Activated CD4-positive, alpha-beta T cell treated with anti-CD3 and anti-CD28 coated beads for 36 hours (primary cell): Measurements from ENCODE around the gene TECR. TPM values are rescaled to one million over a fixed set of nuclear protein-coding genes. Genes with fewer than 3 reads are reported as not detected.

ENCODE experiments used
- ATAC-seq: fragments of 200-7000 bp; cut with Tn5 transposase; one replicate; pipeline ENCODE4 v1.10.0; 2021; ENCODE audit warnings: mild to moderate bottlenecking, moderate library complexity
- CTCF ChIA-PET: fragments of 350-600 bp; sonication (Branson Sonifier 250); formaldehyde crosslinking; loops from one replicate; lab custom pipeline; 2021; ENCODE audit warnings: antibody characterized with exemption; lab: Charles Lee
- POLR2A ChIA-PET: fragments of 350-600 bp; sonication (Branson Sonifier 250); formaldehyde crosslinking; loops from one replicate; lab custom pipeline; 2021; ENCODE audit warnings: antibody characterized with exemption, inconsistent platforms; lab: Charles Lee
- DNase-seq: peaks from one replicate; pipeline ENCODE4 v3.0.0-alpha.2; 2020
- H3K27ac Mint-ChIP-seq: one replicate; pipeline ENCODE4 v1.8.0; 2021; ENCODE audit warnings: mixed read lengths
- H3K27me3 Mint-ChIP-seq: one replicate; pipeline ENCODE4 v1.8.0; 2021; ENCODE audit warnings: mixed read lengths
- H3K36me3 Mint-ChIP-seq: one replicate; pipeline ENCODE4 v1.8.0; 2021; ENCODE audit warnings: low read depth, mixed read lengths
- H3K4me1 Mint-ChIP-seq: one replicate; pipeline ENCODE4 v1.8.0; 2021; ENCODE audit warnings: mixed read lengths
- H3K4me3 Mint-ChIP-seq: one replicate; pipeline ENCODE4 v1.8.0; 2021; ENCODE audit warnings: mild to moderate bottlenecking, moderate library complexity, mixed read lengths
- H3K9me3 Mint-ChIP-seq: one replicate; pipeline ENCODE4 v1.8.0; 2021; ENCODE audit warnings: low read depth, mixed read lengths
- intact Hi-C, 2 experiments: fragments of 100-400 bp; cut with DNase I in 1 of 2; cut with micrococcal nuclease in 1 of 2; formaldehyde crosslinking; loops; one replicate each; pipeline versions ENCODE4 v1.14.2 to v1.15.1; 2022 to 2024; cut with DNase I, micrococcal nuclease
- total RNA-seq, 2 experiments: library from RNA; stranded (reverse); gene quantifications; one replicate each; pipeline ENCODE4 v1.2.3, GENCODE V29; 2021

Gene TECR
- total RNA-seq, 2 experiments from 2014 or later = 106 to 145 TPM

- no peaks in the 10 kb centered on the region for H3K9me3 Mint-ChIP-seq
- peak overlapping the region; percentile 76 for H3K27ac Mint-ChIP-seq
- ChIA-PET CTCF (interaction anchor here (0.6 to 1.5 kb wide), 5 partner anchors 15 to 1750 kb away, joined by 3 read pairs; no protein-coding TSS in a partner anchor), POLR2A (interaction anchor here (2.1 kb wide), 1 partner anchor 8 kb away, joined by 12 read pairs; the partner anchor contains the start of gene DNAJB1)
- DNase-seq (peak; percentile 53), ATAC-seq (peak; percentile 15)
- H3K4me1 Mint-ChIP-seq = peaks cover 62% of the 10 kb centered on the region
- H3K36me3 Mint-ChIP-seq = peaks cover 22% of the 10 kb centered on the region
- no peaks in the 10 kb centered on the region for H3K27me3 Mint-ChIP-seq
- no peak overlapping the region for H3K4me3 Mint-ChIP-seq
- intact Hi-C loops = loop anchor here in 1 of 2 experiments (10.0 kb wide), 1 partner anchor 1566 kb away; the partner anchor contains the start of gene RAD23A
These were observed 18.8 kb upstream of the TECR start for GRCh38 chr19:14510311-14511228.

- Mint-ChIP-seq H3K27me3 (no peaks in the 10 kb centered on the region), H3K9me3 (no peaks in the 10 kb centered on the region), H3K4me3 (no peak overlapping the region), H3K4me1 (peaks cover 62% of the 10 kb centered on the region), H3K27ac (peak overlapping the region; percentile 76), H3K36me3 (peaks cover 29% of the 10 kb centered on the region)
- POLR2A ChIA-PET = no interaction called here
- DNase-seq (no peak), ATAC-seq (no peak)
- CTCF ChIA-PET = no interaction called here
- intact Hi-C loops = loop anchor here in 1 of 2 experiments (10.0 kb wide), 1 partner anchor 1566 kb away; the partner anchor contains the start of gene RAD23A
These were observed 18.2 kb upstream of the TECR start for GRCh38 chr19:14511229-14511593.

DNA sequence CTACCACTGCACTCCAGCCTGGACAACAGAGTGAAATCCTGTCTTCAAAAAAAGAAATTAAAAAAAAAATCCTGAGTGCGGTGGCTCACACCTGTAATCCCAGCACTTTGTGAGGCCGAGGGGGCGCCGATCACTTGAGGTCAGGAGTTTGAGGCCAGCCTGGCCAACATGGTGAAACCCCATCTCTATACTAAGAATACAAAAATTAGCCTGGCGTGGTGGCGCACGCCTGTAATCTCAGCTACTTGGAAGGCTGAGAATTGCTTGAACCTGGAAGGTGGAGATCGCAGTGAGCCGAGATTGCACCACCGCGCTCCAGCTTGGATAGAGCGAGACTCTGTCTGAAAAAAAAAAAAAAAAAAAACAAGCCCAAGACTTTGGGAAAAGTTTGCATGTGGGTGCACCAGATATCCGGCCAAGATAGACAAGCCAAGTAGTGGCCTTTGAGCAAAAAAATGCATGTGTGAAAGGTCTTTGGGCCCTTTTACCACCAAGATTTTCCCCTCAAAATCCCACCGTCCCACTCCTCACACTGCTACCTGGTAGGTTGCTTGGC lies 16.9 kb upstream of the TECR start:
- Mint-ChIP-seq H3K4me3 (no peak overlapping the region), H3K4me1 (peaks cover 55% of the 10 kb centered on the region), H3K36me3 (peaks cover 41% of the 10 kb centered on the region), H3K27ac (no peak overlapping the region), H3K27me3 (no peaks in the 10 kb centered on the region), H3K9me3 (no peaks in the 10 kb centered on the region)
- intact Hi-C loops = loop anchor here in 1 of 2 experiments (10.0 kb wide), 1 partner anchor 1568 kb away; the partner anchor contains the start of gene RAD23A
- no peak for ATAC-seq
- DNase-seq = no peak
- ChIA-PET CTCF (interaction anchor here (0.6 to 0.9 kb wide), 4 partner anchors 9 to 856 kb away, joined by 3 to 4 read pairs (median 3); no protein-coding TSS in a partner anchor), POLR2A (no interaction called here)

DNA sequence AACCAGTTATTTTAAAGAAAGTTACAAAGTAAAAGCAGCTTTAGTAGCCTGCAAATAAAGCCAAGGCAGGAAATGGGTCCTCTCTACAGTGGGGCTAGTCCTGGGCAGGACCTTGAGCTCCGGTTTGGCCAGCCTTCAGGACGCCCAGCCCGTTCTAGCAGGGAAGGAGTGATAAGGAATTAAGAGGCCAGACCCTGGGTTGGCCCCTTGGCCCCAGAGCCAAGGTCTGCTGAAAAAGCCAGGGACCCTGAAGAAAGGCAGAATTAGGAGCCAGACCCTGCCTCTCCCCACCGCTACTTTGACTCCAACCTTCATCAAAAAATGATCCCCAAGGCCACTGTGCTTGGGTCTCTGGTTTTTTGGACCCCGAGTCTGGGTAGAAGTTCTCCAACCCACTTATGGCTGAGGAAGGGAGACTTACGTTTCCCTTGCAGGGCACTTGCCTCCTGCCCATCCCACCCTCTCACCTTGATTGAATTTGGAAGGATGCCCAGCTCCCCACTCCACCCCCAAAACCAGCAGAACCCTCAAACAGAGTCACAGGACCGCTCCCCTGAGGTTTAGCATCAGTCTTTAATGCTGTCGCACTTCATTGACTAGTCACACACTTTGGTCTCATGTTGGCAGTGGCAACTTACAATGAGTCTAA lies 15.1 kb upstream of the TECR start:
- H3K9me3 Mint-ChIP-seq = no peaks in the 10 kb centered on the region
- H3K4me1 Mint-ChIP-seq = peaks cover 49% of the 10 kb centered on the region
- peak overlapping the region; percentile 94 for H3K4me3 Mint-ChIP-seq
- intact Hi-C loops = loop anchor here in 1 of 2 experiments (10.0 kb wide), 1 partner anchor 1570 kb away; the partner anchor contains the start of gene RAD23A
- DNase-seq = no peak
- no peak for ATAC-seq
- ChIA-PET POLR2A (interaction anchor here (0.6 kb wide), 1 partner anchor 40 kb away, joined by 3 read pairs; no protein-coding TSS in a partner anchor), CTCF (interaction anchor here (0.9 kb wide), 1 partner anchor 10 kb away, joined by 3 read pairs; no protein-coding TSS in a partner anchor)
- H3K36me3 Mint-ChIP-seq = peaks cover 44% of the 10 kb centered on the region
- no peaks in the 10 kb centered on the region for H3K27me3 Mint-ChIP-seq
- H3K27ac Mint-ChIP-seq = peak overlapping the region; percentile 37

DNA sequence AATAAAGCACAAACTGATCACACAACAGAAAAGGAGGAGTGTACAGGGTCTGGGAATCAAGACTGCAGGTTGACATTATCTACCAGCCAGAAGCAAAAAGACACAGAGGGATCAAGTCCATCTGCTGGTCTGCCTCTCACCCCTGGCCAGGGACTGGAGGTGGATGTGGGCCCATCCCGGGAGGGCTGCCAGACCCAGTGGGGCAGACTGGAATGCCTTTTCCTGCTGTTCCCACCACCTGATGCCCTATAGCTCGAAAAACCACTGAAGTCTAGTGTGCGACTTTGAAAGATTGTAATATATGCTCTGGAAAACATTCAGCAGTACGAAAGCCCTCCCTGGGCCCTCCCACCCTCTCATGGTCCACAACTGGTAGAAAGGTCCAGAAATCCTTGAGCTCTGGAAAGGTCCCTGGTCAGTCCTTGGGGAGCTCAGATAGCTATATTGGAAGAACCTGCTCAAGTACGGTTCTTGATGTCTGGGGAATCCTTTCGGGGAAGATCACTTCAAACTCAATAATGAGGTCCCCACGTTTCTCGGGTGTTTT lies 13.8 kb upstream of the TECR start:
- peaks cover 52% of the 10 kb centered on the region for H3K4me1 Mint-ChIP-seq

GRCh38 chr19:14516048-14516534 lies 13.3 kb upstream of the TECR start:
- Mint-ChIP-seq H3K27ac (peak overlapping the region; percentile 81), H3K9me3 (no peaks in the 10 kb centered on the region), H3K36me3 (peaks cover 44% of the 10 kb centered on the region), H3K27me3 (no peaks in the 10 kb centered on the region), H3K4me1 (peaks cover 47% of the 10 kb centered on the region), H3K4me3 (peak overlapping the region; percentile 94)
- CTCF ChIA-PET = interaction anchor here (0.7 to 2.5 kb wide), 3 partner anchors 11 to 614 kb away, joined by 3 to 11 read pairs (median 3); no protein-coding TSS in a partner anchor
- ATAC-seq (no peak), DNase-seq (no peak)
- POLR2A ChIA-PET = interaction anchor here (0.6 kb wide), 1 partner anchor 928 kb away, joined by 5 read pairs; no protein-coding TSS in a partner anchor
- intact Hi-C loops = loop anchor here in 1 of 2 experiments (5.0 to 10.0 kb wide), 3 partner anchors 149 to 1571 kb away; partner anchors contain the start of genes RAD23A and TPM4

More for the DNA sequence above, 13.8 kb upstream of the TECR start:
- intact Hi-C loops = loop anchor here in 1 of 2 experiments (5.0 to 10.0 kb wide), 3 partner anchors 148 to 1571 kb away; partner anchors contain the start of genes RAD23A and TPM4
- Mint-ChIP-seq H3K4me3 (peak overlapping the region; percentile 94), H3K9me3 (no peaks in the 10 kb centered on the region), H3K36me3 (peaks cover 44% of the 10 kb centered on the region), H3K27me3 (no peaks in the 10 kb centered on the region), H3K27ac (peak overlapping the region; percentile 81)
- DNase-seq = no peak
- ChIA-PET CTCF (interaction anchor here (0.7 to 2.5 kb wide), 2 partner anchors 11 to 35 kb away, joined by 3 to 11 read pairs; no protein-coding TSS in a partner anchor), POLR2A (interaction anchor here (0.6 kb wide), 1 partner anchor 928 kb away, joined by 5 read pairs; no protein-coding TSS in a partner anchor)
- no peak for ATAC-seq

DNA sequence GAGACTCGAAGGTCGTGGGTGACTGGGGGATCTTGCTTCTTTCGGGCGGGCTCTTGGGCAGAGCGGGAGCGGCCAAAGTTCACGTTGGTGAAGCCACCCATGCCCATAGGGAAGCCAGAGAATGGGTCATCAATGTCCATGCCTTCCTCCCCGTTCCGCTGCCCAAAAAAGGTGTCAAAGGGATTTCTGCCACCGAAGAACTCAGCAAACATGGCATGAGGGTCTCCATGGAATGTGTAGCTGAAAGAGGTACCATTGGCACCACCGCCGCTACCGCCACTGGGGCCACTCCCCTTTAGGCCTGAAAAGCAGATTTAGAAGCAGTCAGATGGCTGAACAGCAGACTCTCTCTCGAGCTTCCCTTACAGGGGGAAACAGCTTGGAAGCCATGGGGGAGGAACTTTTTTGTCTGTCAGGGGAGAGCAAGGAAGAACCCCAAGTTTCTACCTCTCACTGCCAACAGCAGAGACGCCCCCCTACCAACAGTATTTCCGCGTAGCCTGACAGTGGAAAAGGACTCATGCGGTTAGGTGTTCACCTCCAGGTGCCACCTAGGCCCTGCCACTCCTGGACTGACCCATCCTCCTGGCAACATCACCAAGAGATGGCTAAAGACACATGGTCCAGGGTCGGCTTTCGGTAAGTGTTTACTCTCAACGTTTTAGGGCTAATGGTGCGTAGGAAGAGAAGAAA lies 12.5 kb upstream of the TECR start:
- H3K27ac Mint-ChIP-seq = peak overlapping the region; percentile 81
- H3K27me3 Mint-ChIP-seq = no peaks in the 10 kb centered on the region
- intact Hi-C loops = loop anchor here in 1 of 2 experiments (5.0 to 10.0 kb wide), 3 partner anchors 150 to 1572 kb away; partner anchors contain the start of genes RAD23A and TPM4
- ChIA-PET POLR2A (interaction anchor here (0.6 to 2.6 kb wide), 4 partner anchors 10 to 30 kb away, joined by 3 to 12 read pairs (median 3); partner anchors contain the start of gene GIPC1), CTCF (interaction anchor here (0.7 to 2.5 kb wide), 5 partner anchors 10 to 614 kb away, joined by 3 to 11 read pairs (median 3); partner anchors contain the start of gene PTGER1)
- H3K36me3 Mint-ChIP-seq = peaks cover 44% of the 10 kb centered on the region
- H3K9me3 Mint-ChIP-seq = no peaks in the 10 kb centered on the region
- DNase-seq = no peak
- ATAC-seq = no peak
- H3K4me1 Mint-ChIP-seq = peaks cover 49% of the 10 kb centered on the region
- H3K4me3 Mint-ChIP-seq = peak overlapping the region; percentile 94

GRCh38 chr19:14517446-14517839 lies 12.0 kb upstream of the TECR start:
- no peak for DNase-seq
- ChIA-PET POLR2A (interaction anchor here (0.6 to 2.8 kb wide), 5 partner anchors 11 to 30 kb away, joined by 3 to 12 read pairs (median 3); partner anchors contain the start of gene GIPC1), CTCF (interaction anchor here (0.6 to 2.5 kb wide), 6 partner anchors 10 to 615 kb away, joined by 3 to 11 read pairs (median 4); no protein-coding TSS in a partner anchor)
- Mint-ChIP-seq H3K27ac (peak overlapping the region; percentile 81), H3K4me1 (peaks cover 54% of the 10 kb centered on the region), H3K4me3 (peak overlapping the region; percentile 94), H3K9me3 (no peaks in the 10 kb centered on the region), H3K36me3 (peaks cover 42% of the 10 kb centered on the region), H3K27me3 (no peaks in the 10 kb centered on the region)
- intact Hi-C loops = loop anchor here in 1 of 2 experiments (5.0 to 10.0 kb wide), 3 partner anchors 150 to 1573 kb away; partner anchors contain the start of genes RAD23A and TPM4
- ATAC-seq = no peak

DNA sequence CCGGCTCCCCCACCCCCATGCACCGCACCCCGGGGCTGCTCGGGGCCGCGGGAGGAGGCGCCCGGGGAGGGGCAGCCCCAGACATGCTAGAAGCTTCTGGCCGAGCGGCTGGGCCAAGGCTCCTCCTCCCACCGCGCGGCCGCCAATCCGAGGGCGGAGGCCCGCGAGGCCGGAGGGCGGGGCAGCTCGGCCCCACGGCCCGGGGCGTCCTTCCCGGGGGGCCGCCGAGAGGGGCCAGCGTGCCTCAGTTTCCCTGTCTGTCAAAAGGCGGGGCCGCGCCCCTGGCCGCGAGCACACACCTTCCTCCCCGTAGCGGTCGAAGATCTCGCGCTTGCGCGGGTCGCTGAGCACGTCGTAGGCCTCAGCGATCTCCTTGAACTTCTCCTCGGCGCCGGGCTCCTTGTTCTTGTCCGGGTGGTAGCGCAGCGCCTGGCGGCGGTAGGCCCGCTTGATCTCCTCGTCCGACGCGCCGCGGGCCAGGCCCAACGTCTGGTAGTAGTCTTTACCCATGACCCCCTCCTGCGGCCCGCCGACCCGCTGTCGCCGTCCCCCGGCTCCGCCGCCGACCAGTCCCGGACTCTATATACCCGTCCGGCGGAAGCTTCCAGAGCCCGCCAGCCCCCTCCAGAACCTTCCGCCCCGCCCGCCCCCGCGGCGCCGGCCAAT lies 11.4 kb upstream of the TECR start, which contains the start of gene DNAJB1:
DNAJB1 (minus strand) TSS at position 558 of the 666 bp plus-strand sequence; CDS start at position 510, 48 bp downstream.
- DNase-seq (peak; percentile 81), ATAC-seq (peak; percentile 56)
- Mint-ChIP-seq H3K4me1 (peaks cover 60% of the 10 kb centered on the region), H3K4me3 (peak within 1 kb of the TSS; percentile 94), H3K27ac (peak within 1 kb of the TSS; percentile 94), H3K36me3 (peaks cover 40% of the 10 kb centered on the region), H3K27me3 (no peaks in the 10 kb centered on the region), H3K9me3 (no peaks in the 10 kb centered on the region)
- ChIA-PET POLR2A (interaction anchor here (0.5 to 2.8 kb wide), 12 partner anchors 9 to 723 kb away, joined by 3 to 12 read pairs (median 3); partner anchors contain the start of genes ASF1B, GIPC1 and ZSWIM4), CTCF (interaction anchor here (0.6 to 2.5 kb wide), 8 partner anchors 11 to 167 kb away, joined by 3 to 11 read pairs (median 4); no protein-coding TSS in a partner anchor)
- intact Hi-C loops = loop anchor here (1.0 to 10.0 kb wide), 13 partner anchors 11 to 1573 kb away; partner anchors contain the start of genes TECR (in 2 of the 2), ASF1B (in 1 of the 2), DDX39A (in 1 of the 2) and GIPC1 (in 1 of the 2)
